Activated T-helper 1 cell treated with Interleukin-2 at 50 U/mL for 16 hours (primary cell): ENCODE results near the gene TRAK2.
"Not testable (repeated sequence)": the region's sequence is repeated elsewhere in the genome, so short reads cannot be mapped to it uniquely, and the experiment has no call there.

Experiments
- DNase-seq: peaks from one replicate; pipeline ENCODE4 v3.0.0-alpha.2; 2020; ENCODE audit warnings: low read depth

The TRAK2 gene

DNA sequence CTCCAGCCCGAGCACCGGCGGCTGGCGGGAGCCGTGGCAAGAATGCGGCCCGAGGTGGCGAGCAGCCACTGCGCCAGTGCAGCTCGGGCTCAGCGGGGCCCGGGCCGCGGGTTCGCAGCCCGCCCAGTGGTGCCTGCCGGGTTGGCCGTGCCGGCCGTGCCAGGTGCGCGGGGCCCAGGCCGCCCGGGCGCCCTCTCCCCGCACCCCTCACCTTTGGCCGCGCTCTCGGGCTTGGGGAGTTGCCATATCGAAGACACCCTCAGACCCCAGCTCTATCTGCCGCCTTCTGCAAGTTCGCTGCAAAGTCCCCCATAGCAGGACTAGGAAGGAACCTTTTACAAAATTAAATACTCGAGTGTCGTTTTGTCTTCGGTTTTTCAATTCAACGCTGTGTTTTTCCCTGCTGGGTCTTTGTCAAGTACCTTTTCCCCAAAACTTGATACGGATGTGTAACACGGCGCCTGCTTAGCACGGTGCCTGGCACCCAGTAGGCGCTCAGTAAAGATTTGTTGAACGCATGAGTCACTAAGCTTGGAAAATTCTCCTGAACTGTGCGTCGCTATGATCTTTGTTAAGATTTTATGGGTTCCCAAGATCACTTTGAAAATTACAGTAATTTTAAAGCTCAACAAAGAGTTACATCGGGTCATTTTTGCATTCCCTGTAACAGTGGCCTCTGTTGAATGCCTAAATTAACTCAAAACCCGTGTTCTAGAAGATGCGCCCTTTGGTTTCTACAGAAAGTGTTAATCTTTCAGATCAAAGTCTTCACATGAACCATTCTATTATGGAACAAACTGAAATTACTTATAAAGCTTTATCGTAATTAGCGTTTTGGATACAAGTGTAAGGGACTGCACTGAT lies 1.0 kb upstream of the TRAK2 start:
- DNase-seq: no peak

GRCh38 chr2:201450954-201451291 lies 335 bp downstream of the TRAK2 start:
- no peak for DNase-seq

GRCh38 chr2:201448701-201449100 lies 2.6 kb downstream of the TRAK2 start:
- peak; percentile 9 for DNase-seq

GRCh38 chr2:201448061-201448460 lies 3.2 kb downstream of the TRAK2 start:
- DNase-seq: no peak

GRCh38 chr2:201447086-201447485 lies 4.2 kb downstream of the TRAK2 start:
- no peak for DNase-seq

- DNase-seq: no peak
Observed at GRCh38 chr2:201444746-201445465, 6.4 kb downstream of the TRAK2 start.

- no peak for DNase-seq
Observed at GRCh38 chr2:201441409-201441808, 9.8 kb downstream of the TRAK2 start.

DNA sequence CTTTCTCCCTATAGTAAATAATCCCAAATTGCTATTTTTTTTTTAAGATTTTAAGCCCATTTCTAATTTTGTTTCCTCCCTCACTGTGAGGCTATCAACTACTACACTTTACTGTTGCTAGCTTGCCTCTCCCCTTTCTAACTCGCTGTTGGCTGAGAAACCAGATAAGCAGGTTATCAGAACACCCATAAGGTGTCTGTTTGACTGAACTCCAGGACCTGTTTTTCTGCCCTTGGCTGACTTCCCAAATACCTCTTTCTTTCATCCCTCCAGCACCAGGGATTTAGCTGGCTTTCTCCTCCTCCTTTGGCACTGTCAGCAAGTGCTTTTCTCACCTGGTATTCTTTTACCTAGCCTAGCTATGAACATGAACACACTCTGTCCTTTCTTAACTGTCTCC lies 11.1 kb downstream of the TRAK2 start:
- DNase-seq: no peak

DNA sequence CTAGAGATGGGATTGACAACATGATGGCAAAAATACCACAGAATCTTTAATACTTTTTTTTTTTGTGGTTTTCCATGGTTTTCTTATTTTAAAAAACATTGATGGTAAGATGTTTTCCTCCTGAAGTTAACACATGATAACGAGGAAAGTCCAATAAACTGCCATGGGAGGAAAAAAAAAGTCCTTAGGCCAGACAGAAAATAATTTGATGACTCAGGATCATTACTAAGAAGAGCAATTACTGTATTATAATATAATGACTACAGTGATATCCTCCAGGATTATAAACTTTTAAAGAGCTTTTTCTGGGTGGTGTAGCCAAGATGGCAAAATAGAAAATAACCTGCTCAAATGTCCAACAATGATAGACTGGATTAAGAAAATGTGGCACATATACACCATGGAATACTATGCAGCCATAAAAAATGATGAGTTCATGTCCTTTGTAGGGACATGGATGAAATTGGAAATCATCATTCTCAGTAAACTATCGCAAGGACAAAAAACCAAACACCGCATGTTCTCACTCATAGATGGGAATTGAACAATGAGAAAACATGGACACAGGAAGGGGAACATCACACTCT lies 11.8 kb downstream of the TRAK2 start:
- not testable (repeated sequence) for DNase-seq

DNA sequence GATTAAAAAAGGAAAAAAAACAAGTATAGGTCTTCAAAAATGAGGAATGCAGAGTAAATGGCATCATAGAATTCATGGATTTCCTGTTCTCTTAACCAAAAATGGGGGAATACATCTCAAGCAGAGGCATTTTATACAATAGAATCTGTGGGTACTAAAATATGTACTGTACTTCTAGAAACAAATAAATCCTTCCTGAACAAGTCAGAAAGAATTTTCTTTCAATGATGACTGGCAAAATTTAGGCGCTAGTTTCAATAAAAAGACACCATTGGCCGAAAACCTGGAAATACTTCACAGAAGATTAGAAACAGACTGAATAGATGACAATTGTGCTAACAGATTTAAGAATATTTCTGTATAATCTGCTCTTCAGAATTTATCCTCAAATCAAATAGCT lies 15.1 kb downstream of the TRAK2 start:
- DNase-seq: no peak

DNA sequence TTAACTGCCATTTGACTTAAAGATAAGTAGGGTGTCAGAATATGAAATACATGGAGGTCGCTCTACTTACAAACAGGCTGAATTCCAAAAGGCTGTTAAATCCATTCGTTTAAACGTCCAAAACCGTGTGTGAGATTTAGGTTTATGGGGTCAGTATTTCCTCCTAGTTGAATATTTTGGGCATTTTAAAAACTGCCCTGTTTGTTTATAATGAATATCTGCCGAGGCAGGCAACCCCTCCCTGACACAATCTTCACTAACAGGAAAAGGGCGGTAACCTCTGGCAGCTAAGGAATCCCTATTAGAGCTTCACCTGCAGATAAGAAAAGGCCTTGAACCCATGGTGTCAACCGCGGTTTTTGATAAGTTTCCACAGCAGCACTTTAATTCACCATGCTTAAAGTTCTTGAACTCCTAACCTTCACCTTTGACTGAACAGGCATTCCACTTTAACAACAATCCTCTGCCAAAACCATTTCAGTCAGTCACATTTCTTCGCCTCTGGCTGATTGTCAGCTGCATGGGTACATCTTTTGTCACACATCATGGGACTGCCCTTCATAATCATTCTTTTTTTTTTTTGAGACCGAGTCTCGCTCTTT lies 17.8 kb downstream of the TRAK2 start:
- no peak for DNase-seq

GRCh38 chr2:201432621-201433393 lies 18.5 kb downstream of the TRAK2 start:
- DNase-seq: no peak

GRCh38 chr2:201432038-201432620 lies 19.1 kb downstream of the TRAK2 start:
- DNase-seq: no peak

DNA sequence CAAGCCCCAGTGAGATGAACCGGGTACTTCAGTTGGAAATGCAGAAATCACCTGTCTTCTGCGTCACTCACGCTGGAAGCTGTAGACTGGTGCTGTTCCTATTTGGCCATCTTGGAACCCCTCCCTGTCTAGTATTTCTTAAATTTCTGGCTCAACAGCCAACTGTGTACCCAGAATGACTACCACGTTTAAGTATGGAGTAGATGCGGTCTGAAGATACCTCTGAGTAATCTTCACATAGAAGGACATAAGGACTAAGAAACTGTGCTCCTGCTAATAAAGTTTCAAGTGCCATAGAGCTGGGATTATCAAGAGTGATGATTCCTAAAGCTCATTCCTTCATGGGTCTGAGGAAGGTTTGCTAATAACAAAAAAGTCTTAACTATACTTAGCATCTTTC lies 20.4 kb downstream of the TRAK2 start:
- DNase-seq: no peak

DNA sequence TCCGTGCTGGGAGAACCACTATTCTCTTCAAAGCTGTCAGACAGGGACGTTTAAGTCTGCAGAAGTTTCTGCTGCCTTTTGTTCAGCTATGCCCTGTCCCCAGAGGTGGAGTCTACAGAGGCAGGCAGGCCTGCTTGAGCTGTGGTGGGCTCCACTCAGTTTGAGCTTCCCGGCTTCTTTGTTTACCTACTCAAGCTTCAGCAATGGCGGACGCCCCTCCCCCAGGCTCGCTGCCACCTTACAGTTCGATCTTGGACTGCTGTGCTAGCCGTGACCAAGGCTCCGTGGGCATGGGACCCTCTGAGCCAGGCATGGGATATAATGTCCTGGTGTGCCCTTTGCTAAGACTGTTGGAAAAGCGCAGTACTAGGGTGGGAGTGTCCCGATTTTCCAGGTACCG lies 20.9 kb downstream of the TRAK2 start:
- not testable (repeated sequence) for DNase-seq

GRCh38 chr2:201429835-201430234 lies 21.4 kb downstream of the TRAK2 start:
- DNase-seq: not testable (repeated sequence)

GRCh38 chr2:201428366-201428765 lies 22.9 kb downstream of the TRAK2 start:
- DNase-seq: not testable (repeated sequence)

DNA sequence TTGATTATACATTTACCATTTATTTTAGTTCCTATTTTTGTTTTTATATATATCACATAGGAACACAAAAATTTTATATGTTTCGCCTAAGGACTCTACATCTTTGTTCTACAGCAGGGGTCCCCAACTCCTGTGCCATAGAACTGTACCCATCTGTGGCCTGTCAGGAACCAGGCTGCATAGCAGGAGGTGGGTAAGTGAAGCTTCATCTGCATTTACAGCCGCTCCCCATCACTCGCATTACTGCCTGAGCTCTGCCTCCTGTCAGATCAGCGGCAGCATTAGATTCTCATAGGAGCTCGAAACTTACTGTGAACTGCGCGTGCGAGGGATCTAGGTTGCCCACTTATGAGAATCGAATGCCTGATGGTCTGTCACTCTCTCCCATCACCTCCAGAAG lies 25.3 kb downstream of the TRAK2 start:
- no peak for DNase-seq

DNA sequence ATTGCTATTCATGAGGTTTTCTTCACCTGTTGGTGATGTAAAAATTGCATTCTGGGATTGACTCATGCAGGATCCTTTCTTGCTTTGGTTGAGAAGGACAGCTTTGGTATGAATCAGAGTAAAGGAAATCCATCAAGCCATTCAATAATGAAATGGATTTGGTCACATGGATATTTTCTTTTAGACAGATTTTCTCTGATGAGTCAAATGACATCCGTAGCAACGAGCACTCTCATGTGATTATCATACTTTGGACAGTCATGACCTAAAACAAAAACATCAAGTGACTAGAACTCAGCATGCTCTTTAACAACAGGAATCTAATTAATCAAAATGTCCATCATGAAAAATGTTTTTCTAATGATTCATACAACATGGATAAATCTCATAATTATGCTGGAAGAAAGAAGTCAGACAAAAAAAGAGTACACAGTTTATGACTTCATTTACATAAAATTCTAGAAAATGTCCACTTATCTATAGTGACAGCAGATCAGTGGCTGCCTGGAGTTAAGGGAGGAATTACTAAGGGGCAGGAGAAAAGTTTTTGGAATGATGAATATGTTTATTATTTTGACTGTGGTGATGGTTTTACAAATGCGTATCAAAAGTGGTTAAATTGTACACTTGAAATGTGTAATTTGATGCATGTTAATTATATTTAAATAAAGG lies 30.7 kb downstream of the TRAK2 start:
- DNase-seq: no peak

DNA sequence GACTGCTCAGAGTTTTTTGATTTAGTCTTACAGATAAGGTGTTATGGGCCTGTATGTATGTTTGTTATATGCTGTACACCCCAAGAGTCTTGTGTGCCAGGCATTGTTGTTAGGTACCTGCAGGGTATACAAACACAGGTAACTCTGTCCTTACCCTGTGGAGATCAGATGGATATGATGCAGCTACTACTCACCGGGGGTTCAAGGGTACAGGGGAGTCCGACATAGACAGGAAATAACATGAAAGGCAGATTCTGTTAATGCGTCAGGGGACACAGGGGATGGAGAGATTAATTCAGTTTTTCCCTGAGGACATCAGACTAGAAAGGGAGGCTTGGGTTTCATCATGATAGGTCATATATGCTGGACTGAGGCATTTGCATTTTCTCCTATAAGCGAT lies 31.3 kb downstream of the TRAK2 start:
- DNase-seq: no peak

DNA sequence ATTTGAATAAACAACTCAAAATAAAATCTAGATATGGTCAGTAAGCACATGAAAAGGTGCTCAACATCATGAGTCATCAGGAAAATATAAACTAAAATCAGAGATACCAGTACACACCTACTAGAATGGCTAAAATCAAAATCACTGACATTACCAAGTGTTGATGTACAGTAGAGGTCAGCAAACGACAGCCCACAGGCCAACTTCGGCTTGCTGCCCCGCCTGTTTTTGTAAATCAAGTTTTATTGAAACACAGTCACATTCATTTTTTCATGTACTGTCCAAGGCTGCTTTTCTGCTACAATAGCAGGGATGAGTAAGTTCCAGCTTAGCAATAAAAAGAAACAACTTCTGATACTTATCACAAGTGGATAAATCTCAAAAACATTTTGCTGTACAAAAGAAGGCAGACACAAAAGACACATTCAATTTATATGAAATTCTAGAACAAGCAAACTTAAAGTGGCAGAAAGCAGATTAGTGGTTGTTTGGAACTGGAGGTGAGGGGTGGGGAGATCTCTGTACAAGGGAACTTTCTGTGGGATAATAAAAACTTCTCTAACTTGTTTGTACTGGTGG lies 32.1 kb downstream of the TRAK2 start:
- DNase-seq: no peak
